BJ (cell line): ENCODE measurements around the gene RNGTT. TPM values are rescaled to one million over a fixed set of nuclear protein-coding genes. Genes with fewer than 3 reads are reported as not detected.
"Not testable (repeated sequence)": the region's sequence is repeated elsewhere in the genome, so short reads cannot be mapped to it uniquely, and the experiment has no call there.

Experiments
- CTCF ChIA-PET: fragments of 350-600 bp; formaldehyde crosslinking; extraction: SDS; loops from one replicate; lab custom pipeline; 2021; ENCODE audit warnings: antibody characterized with exemption, inconsistent platforms; lab: Yijun Ruan, JAX
- POLR2A ChIA-PET: fragments of 300-600 bp; sonication (Branson Sonifier 250); formaldehyde crosslinking; extraction: SDS; loops from one replicate; lab custom pipeline; 2021; ENCODE audit warnings: antibody characterized with exemption; lab: Charles Lee
- DNase-seq: peaks from one replicate; pipeline ENCODE4 v3.0.0-alpha.2; 2011; ENCODE audit warnings: low read depth
- H3K27me3 ChIP-seq: 2 replicates; pipeline ENCODE4 v1.6.0; 2011; ENCODE audit warnings: low read length; ENCODE audit not compliant: control insufficient read depth, insufficient read depth
- H3K36me3 ChIP-seq: 2 replicates; pipeline ENCODE4 v1.5.1; 2011; ENCODE audit warnings: low read length; ENCODE audit not compliant: control insufficient read depth, insufficient read depth
- H3K4me3 ChIP-seq: 2 replicates; pipeline ENCODE4 v1.5.1; 2011; ENCODE audit warnings: low read depth, mild to moderate bottlenecking, control low read depth, low read length
- CTCF ChIP-seq: IDR thresholded peaks from 2 replicates; pipeline ENCODE4 v1.5.1; 2011; ENCODE audit warnings: low read depth, mild to moderate bottlenecking, control low read depth, inconsistent platforms, low read length, moderate library complexity; ENCODE audit not compliant: insufficient read depth
- polyA plus RNA-seq: library from polyadenylated mRNA; depleted of rRNA; stranded (reverse); fragments of >200 nt; gene quantifications from 2 replicates; pipeline ENCODE4 v1.2.3, GENCODE V29; 2011

The RNGTT gene
- polyA plus RNA-seq, 1 experiment = 3.2 TPM

GRCh38 chr6:88741071-88741470, 222.3 kb downstream of the RNGTT start:
- no peaks in the 10 kb centered on the region for H3K36me3 ChIP-seq
- TF ChIP-seq CTCF = no peak
- no peak for DNase-seq
- CTCF ChIA-PET = no interaction called here
- no peak overlapping the region for H3K4me3 ChIP-seq
- POLR2A ChIA-PET = no interaction called here
- no peaks in the 10 kb centered on the region for H3K27me3 ChIP-seq

DNA sequence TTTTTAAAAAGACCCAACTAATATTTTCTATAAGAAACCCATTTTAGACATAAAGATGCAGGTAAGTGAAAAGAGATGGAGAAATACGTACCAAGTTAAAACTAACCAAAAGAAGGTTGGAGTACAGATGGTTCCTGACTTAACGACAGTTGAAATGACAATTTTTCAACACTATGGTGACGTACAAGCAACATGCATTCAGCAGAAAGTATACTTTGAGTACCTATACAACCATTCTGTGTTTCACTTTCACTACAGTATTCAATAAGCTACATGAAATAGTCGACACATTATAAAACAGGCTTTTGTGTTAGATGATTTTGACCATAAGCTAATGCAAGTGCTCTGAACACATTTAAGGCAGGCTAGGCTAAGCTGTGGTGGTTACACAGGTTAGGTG, 228.9 kb downstream of the RNGTT start:
- Histone ChIP-seq H3K27me3 (no peaks in the 10 kb centered on the region), H3K36me3 (no peaks in the 10 kb centered on the region), H3K4me3 (no peak overlapping the region)
- no peak for TF ChIP-seq CTCF
- CTCF ChIA-PET = no interaction called here
- no peak for DNase-seq
- POLR2A ChIA-PET = no interaction called here

DNA sequence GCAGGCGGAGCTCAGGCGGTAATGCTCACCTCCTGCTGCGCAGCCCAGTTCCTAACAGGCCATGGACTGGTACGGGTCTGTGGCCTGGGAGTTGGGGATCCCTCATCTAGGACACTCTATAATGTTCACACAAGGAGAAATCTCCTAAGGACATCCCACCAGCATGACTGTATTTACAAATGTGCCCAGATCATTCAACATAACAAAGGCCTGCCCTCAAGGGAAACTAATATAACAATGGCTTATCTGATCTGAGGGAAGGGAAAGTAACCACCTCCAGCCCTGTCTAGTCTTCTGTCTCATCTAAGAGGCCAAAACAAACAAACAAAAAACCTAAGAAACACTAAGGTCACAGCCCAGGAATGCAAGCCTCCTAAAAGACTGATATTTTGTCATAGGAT, 232.8 kb downstream of the RNGTT start:
- no peaks in the 10 kb centered on the region for H3K27me3 ChIP-seq
- POLR2A ChIA-PET = no interaction called here
- CTCF ChIA-PET = no interaction called here

DNA sequence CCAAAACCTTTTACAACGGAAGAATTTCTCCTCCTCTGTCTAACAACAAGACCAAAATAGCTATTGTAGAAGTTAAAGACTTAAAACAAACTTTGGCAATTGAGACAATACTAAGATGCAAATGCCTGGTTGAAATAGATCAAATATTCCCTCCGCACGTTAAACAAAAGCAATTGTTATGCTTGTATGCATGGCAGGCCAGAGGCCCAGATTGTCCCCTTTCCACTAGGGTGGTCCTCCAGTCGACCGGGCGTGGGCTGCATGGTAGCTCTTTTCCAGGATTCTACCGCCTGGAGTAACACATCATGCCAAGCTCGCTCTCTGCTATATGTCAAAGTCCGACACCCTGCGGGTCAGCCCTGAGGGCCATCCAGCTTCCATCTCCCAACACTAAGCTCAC, 234.7 kb downstream of the RNGTT start:
- Histone ChIP-seq H3K4me3 (no peak overlapping the region), H3K27me3 (no peaks in the 10 kb centered on the region), H3K36me3 (no peaks in the 10 kb centered on the region)
- TF ChIP-seq CTCF = no peak
- ChIA-PET POLR2A (no interaction called here), CTCF (interaction anchor here (0.7 to 1.1 kb wide), 2 partner anchors 10 to 17 kb away, joined by 3 to 4 read pairs; no protein-coding TSS in a partner anchor)
- DNase-seq = no peak

More for the DNA sequence above, 232.8 kb downstream of the RNGTT start:
- Histone ChIP-seq H3K4me3 (no peak overlapping the region), H3K36me3 (no peaks in the 10 kb centered on the region)
- peak; percentile 12 for DNase-seq
- no peak for TF ChIP-seq CTCF

DNA sequence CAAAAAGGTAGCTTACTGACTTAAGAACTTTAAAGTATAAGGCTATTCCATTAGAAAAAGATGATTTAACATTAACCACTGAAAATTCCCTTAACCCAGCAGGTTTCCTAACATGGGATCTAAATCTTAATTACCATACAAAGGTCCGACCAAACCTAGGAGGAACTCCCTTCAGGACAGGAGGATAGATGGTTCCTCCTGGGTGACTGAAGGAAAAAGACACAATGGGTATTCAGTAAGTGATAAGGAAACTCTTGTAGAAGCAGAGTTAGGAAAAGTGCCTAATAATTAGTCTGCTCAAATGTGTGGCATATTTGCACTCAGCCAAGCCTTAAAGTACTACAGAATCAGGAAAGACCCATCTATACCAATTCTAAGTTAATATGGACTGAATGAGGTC, 237.0 kb downstream of the RNGTT start:
- CTCF ChIA-PET, POLR2A ChIA-PET, H3K36me3 ChIP-seq, H3K27me3 ChIP-seq, DNase-seq, H3K4me3 ChIP-seq: not testable (repeated sequence)

DNA sequence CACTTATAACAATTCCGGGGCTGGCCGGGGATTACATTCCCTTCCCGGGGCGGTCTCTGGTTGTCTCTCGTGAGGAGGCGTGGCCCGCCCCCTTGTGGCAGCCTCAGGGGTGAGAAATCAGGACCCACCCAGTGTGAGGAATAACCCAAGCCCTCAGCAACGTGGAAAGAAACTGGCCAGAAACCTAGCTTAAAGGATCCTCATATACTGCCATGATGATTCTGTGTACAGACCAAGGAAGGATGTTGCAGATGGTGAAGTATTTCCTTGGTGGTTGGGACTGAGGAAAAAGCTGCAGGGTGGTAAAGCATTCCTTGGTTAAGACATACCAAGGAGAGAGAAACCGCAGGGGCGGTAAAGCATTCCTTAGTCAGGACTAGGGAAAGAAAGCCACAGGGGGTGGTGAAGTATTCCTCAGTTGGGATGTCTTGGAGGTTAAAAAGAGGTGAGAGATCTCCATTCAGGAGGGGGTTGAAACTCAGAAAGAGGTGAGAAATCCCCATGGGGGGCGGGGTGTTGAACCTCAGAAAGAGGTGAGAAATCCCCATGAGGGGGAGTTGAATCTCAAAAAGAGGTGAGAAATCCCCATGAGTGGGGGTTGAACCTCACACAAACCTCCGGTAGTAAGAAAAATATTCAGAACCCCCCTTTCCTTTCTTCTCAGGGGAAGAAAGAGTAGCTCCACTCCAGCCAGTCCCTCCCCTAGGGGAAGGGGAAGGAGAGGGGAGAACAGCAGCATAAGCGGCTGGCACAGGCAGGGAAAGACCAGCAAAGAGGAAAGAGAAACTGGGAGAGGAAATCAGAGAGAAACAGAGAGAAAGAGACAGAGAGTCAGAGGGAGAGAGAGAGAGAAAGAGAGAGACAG, 238.1 kb downstream of the RNGTT start:
- no peak for DNase-seq
- CTCF ChIA-PET = interaction anchor here (0.7 kb wide), 1 partner anchor 128 kb away, joined by 3 read pairs; no protein-coding TSS in a partner anchor

More for the DNA sequence above, 238.1 kb downstream of the RNGTT start:
- peak; percentile 17; the same call in 1 of the 2 replicates for TF ChIP-seq CTCF
- no peaks in the 10 kb centered on the region for H3K27me3 ChIP-seq
- no peaks in the 10 kb centered on the region for H3K36me3 ChIP-seq
- POLR2A ChIA-PET = no interaction called here
- H3K4me3 ChIP-seq = no peak overlapping the region
